GM18502 (cell line): ENCODE data around the gene MRPL23.

Source experiments
- ATAC-seq: cut with Tn5 transposase; IDR thresholded peaks from one replicate; pipeline ENCODE4 v1.9.1; 2021; ENCODE audit warnings: mild to moderate bottlenecking; ENCODE audit not compliant: unreplicated experiment, poor library complexity

The MRPL23 gene

GRCh38 chr11:1946812-1947484 lies at the start of gene MRPL23:
Gene MRPL23, plus strand, starts transcription at chr11:1947332. Its CDS starts 31 bp downstream, at chr11:1947363.
- no peak for ATAC-seq

DNA sequence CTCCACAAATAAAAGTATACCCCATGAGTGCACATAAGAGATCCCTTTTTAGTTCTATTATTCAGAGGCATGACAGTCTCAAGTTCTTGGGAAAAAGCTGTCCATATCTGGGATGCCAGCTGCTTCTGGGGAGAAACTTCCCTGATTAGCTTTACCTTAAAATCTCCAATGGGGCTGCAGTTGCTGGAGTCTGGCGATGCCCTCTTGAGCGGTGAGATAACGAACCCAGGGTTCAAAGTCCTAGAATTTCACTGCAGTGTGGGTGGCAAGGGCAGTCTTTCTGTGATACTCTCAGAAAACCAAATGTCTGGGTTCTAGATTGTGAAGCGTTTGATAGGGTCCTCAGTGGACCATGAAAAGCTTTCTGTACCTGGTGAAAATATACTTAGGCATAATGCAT lies 48.0 kb upstream of the MRPL23 start:
- no peak for ATAC-seq

DNA sequence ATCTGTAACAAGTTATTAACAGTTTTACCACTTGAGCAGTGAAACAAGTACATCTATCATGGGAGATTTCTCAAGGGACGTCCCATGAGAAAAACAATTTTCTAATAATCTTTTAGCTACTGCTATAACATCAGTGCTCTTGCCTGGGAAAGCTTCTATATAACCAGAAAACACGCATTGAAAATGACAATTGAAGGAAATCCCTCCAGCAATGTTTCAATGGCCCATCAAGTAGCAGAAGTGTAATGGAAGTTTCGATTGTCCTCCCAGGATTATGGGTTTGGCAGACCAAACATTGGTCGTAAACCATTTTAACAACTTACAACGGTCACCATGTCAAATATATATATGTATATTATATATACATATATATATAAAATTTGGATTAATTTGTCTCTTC lies 47.4 kb upstream of the MRPL23 start:
- no peak for ATAC-seq

DNA sequence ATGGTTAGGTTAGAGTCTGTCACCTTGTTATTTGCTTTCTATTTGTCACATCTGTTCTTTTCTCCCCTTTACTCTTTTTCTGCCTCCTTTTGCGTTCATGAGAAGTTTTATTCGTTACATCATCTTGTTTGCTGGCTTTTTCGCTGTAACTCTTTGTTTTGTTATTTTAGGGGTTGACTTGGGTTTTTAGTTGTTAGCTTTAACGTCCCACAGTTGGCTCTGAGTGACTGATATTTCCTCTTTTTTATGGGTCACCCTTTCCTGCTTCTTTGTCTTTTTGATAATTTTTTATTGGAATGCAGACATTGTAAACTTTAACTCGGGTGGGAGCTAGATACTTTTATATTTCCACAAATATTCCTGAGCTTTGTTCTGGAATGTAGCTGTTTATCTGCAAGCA lies 41.0 kb upstream of the MRPL23 start:
- no peak for ATAC-seq

GRCh38 chr11:1906611-1907423 lies 40.3 kb upstream of the MRPL23 start:
- no peak for ATAC-seq

DNA sequence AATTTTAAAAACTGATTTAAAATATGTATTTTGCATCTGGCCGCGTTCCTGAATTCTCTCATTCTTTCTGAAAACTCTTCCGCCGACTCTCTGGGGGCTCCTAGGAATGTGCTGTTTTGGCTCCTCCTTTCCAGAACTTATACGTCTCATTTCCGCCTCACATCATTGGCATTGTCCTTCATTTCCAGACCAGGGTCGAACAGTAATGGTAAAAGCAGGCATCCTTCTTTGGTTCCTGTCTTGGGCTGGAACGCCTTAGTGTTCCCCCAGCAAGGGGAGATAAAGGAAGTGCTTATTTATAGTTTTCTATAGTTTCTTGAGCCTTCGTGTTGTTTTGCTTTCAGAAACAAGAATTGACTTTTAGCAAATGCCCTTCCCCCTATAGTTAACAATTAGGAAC lies 38.5 kb upstream of the MRPL23 start:
- ATAC-seq: no peak

- no peak for ATAC-seq
Observed at GRCh38 chr11:1909524-1909923, 37.6 kb upstream of the MRPL23 start.

DNA sequence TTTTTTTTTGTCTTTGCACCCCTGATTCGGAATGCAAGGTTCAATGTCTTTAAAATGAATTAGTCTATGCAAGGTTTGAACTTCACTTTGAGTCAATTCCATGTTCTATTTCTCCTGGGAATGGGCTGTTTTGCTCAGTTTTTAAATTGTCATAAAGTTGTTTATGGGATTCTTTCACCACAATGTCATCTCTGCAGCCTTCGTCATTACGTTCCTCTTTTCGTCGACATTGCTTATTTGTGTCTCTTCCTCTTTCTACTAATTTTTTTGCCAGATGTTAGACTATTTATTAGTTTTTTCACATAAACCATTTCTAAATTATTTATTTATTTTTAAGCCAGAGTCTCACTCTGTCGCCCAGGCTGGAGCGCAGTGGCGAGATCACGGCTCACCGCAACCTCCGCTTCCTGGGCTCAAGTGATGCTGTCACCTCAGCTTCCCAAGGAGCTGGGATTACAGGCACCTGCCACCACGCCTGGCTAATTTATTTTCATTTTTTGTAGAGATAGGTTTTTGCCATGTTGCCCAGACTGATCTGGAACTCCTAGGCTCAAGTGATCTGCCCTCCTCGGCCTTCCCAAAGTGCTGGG lies 34.7 kb upstream of the MRPL23 start:
- ATAC-seq: no peak

DNA sequence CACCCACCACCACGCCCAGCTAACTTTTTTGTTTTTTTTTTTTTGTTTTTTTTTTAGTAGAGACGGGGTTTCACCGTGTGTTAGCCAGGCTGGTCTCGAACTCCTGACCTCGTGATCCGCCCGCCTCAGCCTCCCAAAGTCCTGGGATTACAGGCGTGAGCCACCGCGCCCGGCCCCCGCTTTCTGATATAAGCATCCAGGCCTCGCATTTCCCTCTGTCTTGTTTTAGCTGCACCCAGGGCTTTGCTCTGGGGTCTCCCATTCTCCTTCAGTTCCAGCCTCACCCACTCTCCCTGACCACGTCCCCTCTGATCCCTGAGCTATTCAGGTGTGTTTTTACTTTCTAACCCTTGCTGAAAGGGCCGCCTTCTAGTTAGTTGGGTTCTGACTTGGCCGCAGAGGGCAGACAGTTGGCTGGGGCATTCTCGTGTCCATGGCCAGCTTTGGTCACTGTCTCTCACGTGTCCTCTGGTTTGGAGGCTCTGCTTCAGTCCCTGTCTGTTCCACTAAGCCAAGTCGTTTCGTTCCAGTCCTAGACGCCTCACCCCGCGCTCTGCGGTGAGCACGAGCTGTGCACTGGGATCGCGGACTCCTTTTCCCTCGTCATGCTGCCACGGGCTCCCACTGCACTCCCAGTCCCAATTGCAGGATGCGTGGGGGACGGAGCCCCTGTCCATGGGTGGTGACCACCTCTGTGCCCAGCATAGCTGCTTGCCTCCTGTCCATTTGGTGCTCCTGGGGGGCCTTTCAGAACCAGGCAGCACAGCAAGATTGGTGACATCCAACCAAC lies 33.7 kb upstream of the MRPL23 start:
- ATAC-seq: no peak

GRCh38 chr11:1915795-1916131 lies 31.4 kb upstream of the MRPL23 start:
- ATAC-seq: no peak

- no peak for ATAC-seq
Observed at GRCh38 chr11:1916132-1916985, 30.8 kb upstream of the MRPL23 start.

GRCh38 chr11:1916986-1917522 lies 30.1 kb upstream of the MRPL23 start:
- no peak for ATAC-seq

GRCh38 chr11:1917523-1918435 lies 29.4 kb upstream of the MRPL23 start:
- no peak for ATAC-seq

DNA sequence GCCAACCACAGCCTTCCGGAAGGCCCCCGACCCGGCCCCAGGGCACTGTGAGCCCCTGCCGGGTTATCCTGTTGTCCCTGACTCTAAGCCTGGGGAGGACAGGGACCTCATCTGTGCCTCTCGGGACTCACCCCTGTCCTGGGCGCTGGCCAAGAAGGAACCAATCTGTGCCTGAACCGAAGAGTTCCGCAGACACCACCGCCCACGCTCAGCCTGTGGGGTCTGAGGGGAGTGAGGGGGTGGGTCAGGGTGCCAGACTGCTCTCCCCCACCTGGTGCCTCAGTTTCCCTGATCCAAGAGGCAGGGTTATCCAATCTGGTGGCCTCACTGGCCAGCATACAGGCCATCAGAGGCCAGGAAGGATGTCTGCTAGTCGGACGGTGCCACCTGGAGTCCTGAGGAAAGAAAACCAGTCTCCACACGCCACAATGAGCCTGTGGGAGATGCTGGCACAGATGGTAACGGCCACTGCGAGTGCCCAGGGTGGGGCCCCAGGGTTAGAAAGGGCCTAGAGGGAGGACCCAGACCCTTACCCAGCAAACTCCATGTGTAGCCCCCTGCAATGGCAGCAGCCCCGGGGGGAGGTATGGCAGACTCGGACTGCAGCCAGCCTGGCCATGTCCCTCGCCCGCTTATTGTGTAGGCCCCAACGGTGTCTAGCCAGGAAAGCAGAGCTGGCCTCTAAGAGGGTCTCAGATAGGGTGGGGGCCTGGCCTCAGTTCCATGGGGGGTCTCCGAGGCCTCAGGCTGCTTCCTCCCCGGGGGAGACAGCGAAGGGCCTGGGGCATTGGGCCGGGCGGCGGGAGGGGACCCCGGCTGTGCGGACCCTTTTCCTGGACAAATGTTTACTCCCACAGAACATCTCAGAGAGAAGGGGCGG lies 28.5 kb upstream of the MRPL23 start:
- no peak for ATAC-seq

- ATAC-seq: no peak
Observed at GRCh38 chr11:1919391-1920127, 27.6 kb upstream of the MRPL23 start, which contains the start of gene TNNT3. Gene TNNT3, plus strand, starts transcription at chr11:1919703. Its CDS starts 3,172 bp downstream, at chr11:1922875.

DNA sequence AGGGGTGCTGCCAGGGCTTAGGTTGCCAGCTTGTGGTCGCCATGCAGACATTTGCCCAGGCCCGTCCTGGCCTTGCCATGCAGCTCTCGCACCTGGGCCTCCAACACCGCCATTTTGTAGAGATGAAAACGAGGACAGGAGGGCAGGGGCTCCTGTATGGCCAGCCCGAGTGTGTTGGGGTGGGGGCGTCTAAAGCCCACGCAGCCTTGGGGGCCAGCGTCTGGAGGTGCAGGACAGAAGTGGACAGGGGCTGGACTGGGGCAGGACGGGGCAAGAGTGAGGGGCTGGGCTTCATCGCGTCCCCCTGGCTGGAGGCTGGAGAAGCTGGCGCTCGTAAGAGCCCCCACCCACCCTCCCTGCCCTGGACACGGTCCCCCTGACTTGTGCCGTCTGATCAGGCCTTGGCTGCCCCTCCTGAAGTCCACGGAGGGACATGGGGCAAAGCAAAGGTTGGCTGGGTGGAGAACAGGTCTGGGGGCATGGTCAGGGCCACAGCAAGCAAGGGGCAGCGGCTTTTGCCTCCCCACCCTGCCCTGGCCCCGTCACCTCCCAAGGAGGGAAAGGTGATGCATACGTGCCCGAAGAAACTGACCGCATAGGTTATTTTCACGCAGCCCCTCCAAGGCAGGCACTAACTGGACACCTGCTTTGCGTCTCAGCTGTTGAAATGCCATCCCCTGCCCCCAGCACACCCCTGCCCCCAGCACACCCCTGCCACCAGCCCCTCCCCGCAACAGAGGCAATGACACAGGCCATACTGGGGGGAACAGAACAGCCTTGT lies 26.8 kb upstream of the MRPL23 start:
- no peak for ATAC-seq
